GM18526 (cell line): Measurements from ENCODE around the gene NOP56.

Experiments
- POLR2A ChIP-seq: IDR thresholded peaks from 3 replicates; pipeline ENCODE4 v1.6.1; 2011; ENCODE audit not compliant: insufficient read length; ENCODE audit errors: extremely low read depth

Gene NOP56

DNA sequence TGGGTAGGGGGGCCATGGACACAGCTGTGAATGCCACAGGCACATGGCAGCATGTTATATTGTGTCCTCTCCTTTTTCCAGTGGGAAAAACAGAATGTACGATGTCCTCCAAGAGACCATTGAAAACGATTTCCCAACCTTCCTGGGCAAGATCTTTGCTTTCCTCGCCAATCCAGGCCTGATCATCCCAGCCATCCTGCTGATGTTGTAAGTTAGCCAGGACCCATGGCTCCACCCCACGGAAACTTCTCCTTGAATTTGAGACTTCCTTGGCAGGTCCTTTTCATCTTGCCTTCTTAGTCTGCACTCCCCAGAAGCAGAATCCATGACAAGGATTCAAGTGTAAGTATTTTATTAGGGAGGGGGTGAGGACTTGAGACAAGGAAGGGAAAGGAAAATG, 28.2 kb upstream of the NOP56 start:
- TF ChIP-seq POLR2A, result no peak

- TF ChIP-seq POLR2A, result no peak
Observed at GRCh38 chr20:2625062-2625461, 27.4 kb upstream of the NOP56 start.

DNA sequence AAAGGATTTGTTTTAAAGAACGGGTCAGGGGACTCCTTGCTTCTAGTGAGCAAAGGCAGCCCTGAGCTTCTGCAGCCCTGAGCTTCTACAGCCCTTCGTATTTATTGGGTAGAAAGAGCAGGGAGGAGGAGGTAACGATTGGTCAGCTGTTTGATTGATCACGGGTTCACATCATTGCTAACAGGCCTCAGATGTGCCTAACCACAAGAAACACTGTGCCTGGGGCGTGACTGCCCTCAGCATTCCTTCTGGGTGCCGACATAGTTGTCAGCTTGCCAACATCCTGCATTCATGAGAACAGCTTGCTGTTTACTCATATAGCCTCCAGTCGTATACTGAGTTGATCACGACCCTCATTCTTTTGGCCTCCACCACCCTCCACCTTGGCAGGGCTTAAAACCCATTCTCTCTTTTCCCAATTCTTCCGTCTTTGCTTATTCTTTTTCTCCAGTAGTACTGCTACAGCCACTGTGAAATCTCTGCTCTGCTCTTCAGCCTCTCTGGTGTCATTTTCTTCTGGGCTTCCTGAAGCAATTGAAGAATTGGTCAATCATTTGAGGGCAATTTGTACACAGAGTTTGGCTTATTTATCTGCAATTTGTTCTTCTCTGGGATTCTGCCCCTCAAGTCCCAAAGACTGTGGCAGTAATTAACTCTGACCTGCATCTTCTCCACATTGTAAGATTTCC, 25.4 kb upstream of the NOP56 start:
- TF ChIP-seq POLR2A, result no peak

- TF ChIP-seq POLR2A, result no peak
Observed at GRCh38 chr20:2631228-2631627, 21.2 kb upstream of the NOP56 start.

DNA sequence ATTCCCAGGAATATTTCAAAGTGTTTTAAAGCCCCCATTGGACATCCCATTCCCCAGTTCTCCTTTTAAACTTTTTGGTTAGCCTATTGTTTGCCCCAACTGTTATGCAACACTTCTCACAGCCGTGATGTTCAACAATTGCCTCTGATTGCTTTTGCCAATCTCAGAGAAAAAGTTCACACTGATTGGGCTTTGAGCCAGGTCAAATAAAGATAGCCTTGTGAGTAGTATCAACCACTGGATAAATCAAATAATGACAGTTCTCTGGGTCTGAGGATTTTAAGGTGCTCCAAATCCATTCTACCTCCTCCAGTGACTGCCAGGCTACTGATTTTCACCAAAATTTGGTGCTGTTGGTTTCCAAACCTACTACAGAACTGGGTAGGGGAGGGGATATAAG, 19.1 kb upstream of the NOP56 start:
- no peak for TF ChIP-seq POLR2A

DNA sequence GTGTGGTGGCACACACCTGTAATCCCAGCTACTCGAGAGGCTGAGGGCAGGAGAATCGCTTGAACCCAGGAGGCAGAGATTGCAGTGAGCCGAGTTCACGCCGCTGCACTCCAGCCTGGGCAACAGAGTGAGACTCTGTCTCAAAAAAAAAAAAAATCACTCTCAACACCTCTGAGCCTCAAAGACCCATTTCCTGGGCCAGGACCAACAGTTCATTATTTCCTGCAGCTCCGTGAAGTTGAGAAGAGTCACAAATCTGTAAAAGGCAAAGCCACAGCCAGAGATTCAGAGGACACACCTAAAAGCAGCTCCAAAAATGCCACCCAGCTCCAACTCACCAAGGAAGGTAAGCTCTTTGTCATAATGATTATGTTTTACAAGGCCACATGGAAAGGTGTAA, 15.2 kb upstream of the NOP56 start:
- TF ChIP-seq POLR2A, result no peak

- no peak for TF ChIP-seq POLR2A
Observed at GRCh38 chr20:2640260-2640659, 12.2 kb upstream of the NOP56 start.

- TF ChIP-seq POLR2A, result no peak
Observed at GRCh38 chr20:2640899-2641298, 11.5 kb upstream of the NOP56 start.

DNA sequence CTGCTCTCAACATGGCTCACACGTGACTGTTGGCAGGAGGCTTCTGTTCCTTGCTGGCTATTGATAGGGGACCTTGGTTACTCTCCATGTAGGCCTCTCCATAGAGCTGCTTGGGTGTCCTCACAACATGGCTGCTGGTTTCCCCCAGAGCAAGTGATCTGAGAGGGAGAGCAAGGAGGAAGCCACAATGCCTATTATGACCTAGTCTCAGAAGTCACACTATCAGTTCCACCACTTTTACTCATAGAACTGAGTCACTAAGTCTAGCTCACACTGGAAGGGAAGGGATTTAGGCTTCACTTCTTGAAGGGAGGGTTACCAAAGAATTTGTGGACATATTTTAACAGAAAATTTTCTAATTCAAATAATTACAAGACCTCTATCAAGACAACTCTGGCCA, 8.7 kb upstream of the NOP56 start:
- no peak for TF ChIP-seq POLR2A

GRCh38 chr20:2652724-2653555, 508 bp downstream of the NOP56 start:
- TF ChIP-seq POLR2A, result no peak

DNA sequence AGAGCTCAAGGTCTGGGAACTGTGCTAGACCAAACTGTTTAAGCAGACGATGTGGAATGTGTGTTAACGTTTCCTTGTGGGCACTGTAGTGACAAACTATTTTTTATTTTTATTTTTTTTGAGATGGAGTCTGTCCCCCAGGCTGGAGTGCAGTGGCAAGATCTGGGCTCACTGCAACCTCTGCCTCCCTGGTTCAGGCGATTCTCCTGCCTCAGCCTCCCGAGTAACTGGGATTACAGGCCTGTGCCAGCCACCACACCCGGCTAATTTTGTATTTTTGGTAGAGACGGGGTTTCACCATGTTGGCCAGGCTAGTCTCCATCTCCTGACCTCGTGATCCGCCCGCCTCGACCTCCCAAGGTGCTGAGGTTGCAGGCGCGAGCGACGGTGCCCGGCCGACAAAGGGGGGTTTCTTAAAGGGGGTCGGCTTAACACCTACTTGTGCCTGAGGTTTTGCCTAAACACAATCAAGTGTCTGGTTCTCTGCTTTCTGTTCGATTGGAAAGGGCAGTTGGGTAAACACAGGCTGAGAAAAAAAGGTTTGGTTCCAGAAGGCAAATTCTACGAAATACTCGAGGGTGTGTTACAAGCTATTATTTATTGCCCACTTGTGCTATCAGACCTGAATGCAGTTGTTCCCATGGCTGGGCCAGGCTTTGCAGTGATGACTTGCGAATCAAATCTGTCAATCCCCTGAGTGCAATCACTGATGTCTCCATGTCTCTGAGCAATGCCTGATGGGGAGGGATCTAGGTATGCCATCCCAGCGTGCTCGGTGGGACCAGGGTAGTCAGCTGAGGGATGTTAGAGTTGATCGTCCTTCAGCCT, 1.3 kb downstream of the NOP56 start:
- no peak for TF ChIP-seq POLR2A

- no peak for TF ChIP-seq POLR2A
Observed at GRCh38 chr20:2654384-2654822, 2.0 kb downstream of the NOP56 start.

DNA sequence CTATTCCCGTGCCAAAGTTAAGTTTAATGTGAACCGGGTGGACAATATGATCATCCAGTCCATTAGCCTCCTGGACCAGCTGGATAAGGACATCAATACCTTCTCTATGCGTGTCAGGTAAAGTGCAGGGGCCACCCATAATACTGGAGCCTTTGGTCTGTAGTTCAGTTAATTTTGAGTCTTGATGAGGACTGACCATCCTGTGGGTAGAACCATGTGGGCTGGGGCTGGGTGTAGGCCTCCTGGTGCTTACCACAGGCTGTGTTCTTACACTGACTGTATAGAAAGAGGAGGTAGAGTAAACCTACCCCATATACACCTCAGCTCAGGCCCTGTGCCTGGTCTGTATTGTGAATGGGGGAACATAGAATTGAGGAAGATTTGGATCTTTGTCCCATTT, 2.4 kb downstream of the NOP56 start:
- no peak for TF ChIP-seq POLR2A

DNA sequence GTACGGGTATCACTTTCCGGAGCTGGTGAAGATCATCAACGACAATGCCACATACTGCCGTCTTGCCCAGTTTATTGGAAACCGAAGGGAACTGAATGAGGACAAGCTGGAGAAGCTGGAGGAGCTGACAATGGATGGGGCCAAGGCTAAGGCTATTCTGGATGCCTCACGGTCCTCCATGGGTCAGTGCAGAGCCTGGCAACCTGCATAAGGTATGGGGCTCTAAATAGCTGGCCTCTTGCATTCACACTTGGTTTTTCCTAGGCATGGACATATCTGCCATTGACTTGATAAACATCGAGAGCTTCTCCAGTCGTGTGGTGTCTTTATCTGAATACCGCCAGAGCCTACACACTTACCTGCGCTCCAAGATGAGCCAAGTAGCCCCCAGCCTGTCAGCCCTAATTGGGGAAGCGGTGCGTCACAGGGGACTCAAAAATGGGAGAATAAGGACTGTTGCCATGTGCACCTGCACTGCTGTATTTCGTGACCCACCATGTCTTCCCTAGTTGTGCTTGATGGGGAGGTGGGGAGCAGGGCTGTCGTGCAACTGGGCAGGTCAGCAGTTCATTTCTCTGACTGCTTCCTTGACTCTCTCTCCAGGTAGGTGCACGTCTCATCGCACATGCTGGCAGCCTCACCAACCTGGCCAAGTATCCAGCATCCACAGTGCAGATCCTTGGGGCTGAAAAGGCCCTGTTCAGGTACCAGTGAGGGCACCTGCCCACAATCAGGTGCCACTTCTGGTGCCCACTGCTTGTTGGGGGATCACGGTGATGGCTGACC, 3.1 kb downstream of the NOP56 start:
- TF ChIP-seq POLR2A, result no peak
